Lower leg skin (tissue), 4 donors: ENCODE results near the gene ANKIB1. TPM values are rescaled to one million over a fixed set of nuclear protein-coding genes. Genes with fewer than 3 reads are reported as not detected.

Experiments used
- DNase-seq, 2 donors: peaks; one replicate each; pipeline ENCODE4 v3.0.0-alpha.2; 2019; ENCODE audit warnings: low spot score in 2 of 2
- H3K4me3 ChIP-seq: fragments of 200-600 bp; sonication (generic); 2 replicates; pipeline ENCODE4 v1.5.1; 2017; ENCODE audit warnings: mild to moderate bottlenecking, low read depth; ENCODE audit not compliant: poor library complexity, severe bottlenecking
- CTCF ChIP-seq, 3 donors: fragments of 450-650 bp; IDR thresholded peaks; one replicate each; pipeline ENCODE4 v1.5.1; 2016; ENCODE audit warnings: antibody characterized with exemption in 3 of 3, mild to moderate bottlenecking in 3 of 3, moderate library complexity in 2 of 3
- POLR2A ChIP-seq, 2 donors: fragments of 450-650 bp; IDR thresholded peaks; one replicate each; pipeline ENCODE4 v1.6.1; 2016 to 2017; ENCODE audit warnings: antibody characterized with exemption in 2 of 2, mild to moderate bottlenecking in 1 of 2, moderate library complexity in 1 of 2
- WGBS, 2 donors: methylation state at CpG; one replicate each; pipeline ENCODE4 v1.1.5; 2018; 5-methylcytosine and 5-hydroxymethylcytosine counted together
- intact Hi-C: fragments of 100-400 bp; cut with DNase I; formaldehyde crosslinking; loops from one replicate; pipeline ENCODE4 v1.15.0; 2023; ENCODE audit warnings: low total_unique reads
- total RNA-seq, 4 donors: library from RNA; depleted of rRNA; stranded (reverse); fragments of >200 nt; gene quantifications; one replicate each; pipeline ENCODE4 v1.1.0, GENCODE V29; 2016

ANKIB1 gene
- total RNA-seq, 4 donors from 2014 or later = 26.9 to 57.7 (median 34.5) TPM

GRCh38 chr7:92417913-92418312 is 172.1 kb downstream of the ANKIB1 start:
- 82 to 87% methylated on average over 5 of the region's 5 CpGs for WGBS, 2 donors
- H3K4me3 ChIP-seq = no peak overlapping the region
- no peak for TF ChIP-seq CTCF (IDR thresholded peaks at IDR 0.05)
- no peak for TF ChIP-seq POLR2A (IDR thresholded peaks at IDR 0.05)
- no peak for DNase-seq
- intact Hi-C loops = no loop called here

GRCh38 chr7:92421676-92422435 is 176.1 kb downstream of the ANKIB1 start:
- 57 to 61% methylated on average over 5 of the region's 5 CpGs for WGBS, 2 donors
- H3K4me3 ChIP-seq = no peak overlapping the region
- TF ChIP-seq POLR2A (IDR thresholded peaks at IDR 0.05) (no peak), CTCF (IDR thresholded peaks at IDR 0.05) (no peak)
- intact Hi-C loops = no loop called here
- DNase-seq = no peak

- 95 to 98% methylated on average over 4 to 6 of the region's 6 CpGs for WGBS, 2 donors
- TF ChIP-seq CTCF (IDR thresholded peaks at IDR 0.05) (no peak), POLR2A (IDR thresholded peaks at IDR 0.05) (no peak)
- intact Hi-C loops = no loop called here
- DNase-seq = no peak
- H3K4me3 ChIP-seq = no peak overlapping the region
Measured at GRCh38 chr7:92422926-92423325, 177.2 kb downstream of the ANKIB1 start.

- TF ChIP-seq CTCF (IDR thresholded peaks at IDR 0.05) (no peak), POLR2A (IDR thresholded peaks at IDR 0.05) (no peak)
- intact Hi-C loops = no loop called here
- no peak for DNase-seq
- WGBS, 2 donors = 65 to 78% methylated on average over 5 of the region's 5 CpGs
- H3K4me3 ChIP-seq = no peak overlapping the region
Measured at GRCh38 chr7:92423710-92424131, 177.9 kb downstream of the ANKIB1 start.

GRCh38 chr7:92425311-92425947 is 179.7 kb downstream of the ANKIB1 start:
- no peak overlapping the region for H3K4me3 ChIP-seq
- WGBS, 2 donors = 39 to 54% methylated on average over 20 of the region's 20 CpGs
- intact Hi-C loops = no loop called here
- TF ChIP-seq POLR2A (IDR thresholded peaks at IDR 0.05) (no peak), CTCF (IDR thresholded peaks at IDR 0.05) (no peak)
- no peak for DNase-seq
